ENCODE data around the gene GNAT3.

DNA sequence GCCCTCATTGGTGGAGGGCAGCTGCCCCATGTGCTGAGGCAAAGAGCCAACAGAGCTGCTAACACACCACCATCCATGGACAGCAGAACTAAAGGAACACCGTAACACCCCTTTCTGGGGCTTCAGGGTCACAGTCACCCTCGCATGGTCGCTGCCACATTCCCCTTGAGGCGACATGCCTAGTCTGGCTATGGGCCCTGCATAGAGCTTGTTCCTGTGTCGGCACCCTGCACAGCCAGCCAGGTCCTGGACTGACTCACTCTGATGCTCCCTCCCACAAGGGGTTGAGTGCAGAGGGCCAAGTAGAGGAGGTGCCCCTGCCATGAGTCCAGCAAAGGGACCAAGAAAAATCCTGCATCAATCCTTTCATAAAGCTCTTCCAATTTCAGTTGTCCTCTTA is 77.8 kb downstream of the GNAT3 start:
- TF ChIP-seq, protein P1, sequence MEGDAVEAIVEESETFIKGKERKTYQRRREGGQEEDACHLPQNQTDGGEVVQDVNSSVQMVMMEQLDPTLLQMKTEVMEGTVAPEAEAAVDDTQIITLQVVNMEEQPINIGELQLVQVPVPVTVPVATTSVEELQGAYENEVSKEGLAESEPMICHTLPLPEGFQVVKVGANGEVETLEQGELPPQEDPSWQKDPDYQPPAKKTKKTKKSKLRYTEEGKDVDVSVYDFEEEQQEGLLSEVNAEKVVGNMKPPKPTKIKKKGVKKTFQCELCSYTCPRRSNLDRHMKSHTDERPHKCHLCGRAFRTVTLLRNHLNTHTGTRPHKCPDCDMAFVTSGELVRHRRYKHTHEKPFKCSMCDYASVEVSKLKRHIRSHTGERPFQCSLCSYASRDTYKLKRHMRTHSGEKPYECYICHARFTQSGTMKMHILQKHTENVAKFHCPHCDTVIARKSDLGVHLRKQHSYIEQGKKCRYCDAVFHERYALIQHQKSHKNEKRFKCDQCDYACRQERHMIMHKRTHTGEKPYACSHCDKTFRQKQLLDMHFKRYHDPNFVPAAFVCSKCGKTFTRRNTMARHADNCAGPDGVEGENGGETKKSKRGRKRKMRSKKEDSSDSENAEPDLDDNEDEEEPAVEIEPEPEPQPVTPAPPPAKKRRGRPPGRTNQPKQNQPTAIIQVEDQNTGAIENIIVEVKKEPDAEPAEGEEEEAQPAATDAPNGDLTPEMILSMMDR (IDR thresholded peaks at IDR 0.05; ENCODE audit: insufficient read depth, low read depth, low read length), result no peak
- TF ChIP-seq EZH2 (IDR thresholded peaks at IDR 0.05; ENCODE audit: insufficient read depth, low read length), result no peak

Data from astrocyte (in vitro differentiated cells and primary cell).